Right atrium auricular region (tissue), 2 donors: ENCODE results near the gene MALSU1. TPM values are rescaled to one million over a fixed set of nuclear protein-coding genes. Genes with fewer than 3 reads are reported as not detected.
A peak's percentile ranks its signal among the peaks of the same experiment; 100 is the strongest.

Source experiments
- DNase-seq: peaks from one replicate; pipeline ENCODE4 v3.0.0-alpha.2; 2019; ENCODE audit warnings: low spot score
- H3K27ac ChIP-seq, 2 donors: fragments of 200-600 bp; sonication (generic); 1 replicate in 1 of 2; 2 replicates in 1 of 2; pipeline ENCODE4 v1.5.1; 2016 to 2019
- H3K27me3 ChIP-seq, 2 donors: fragments of 200-600 bp; sonication (generic); one replicate each; pipeline versions ENCODE4 v1.5.1 to v1.6.0; 2017 to 2019
- H3K36me3 ChIP-seq: fragments of 200-600 bp; sonication (generic); one replicate; pipeline ENCODE4 v1.5.1; 2016
- H3K4me1 ChIP-seq, 2 donors: fragments of 200-600 bp; sonication (generic); one replicate each; pipeline versions ENCODE4 v1.5.1 to v1.6.0; 2017 to 2019
- H3K4me3 ChIP-seq, 2 donors: fragments of 200-600 bp; sonication (generic); 1 replicate in 1 of 2; 2 replicates in 1 of 2; pipeline ENCODE4 v1.5.1; 2017 to 2019; ENCODE audit warnings: mild to moderate bottlenecking in 1 of 2, moderate library complexity in 1 of 2
- H3K9me3 ChIP-seq, 2 donors: fragments of 200-600 bp; sonication (generic); one replicate each; pipeline ENCODE4 v1.5.1; 2019
- total RNA-seq, 2 donors: library from RNA; depleted of rRNA; stranded (reverse); fragments of >200 nt; gene quantifications; one replicate each; pipeline ENCODE4 v1.1.0, GENCODE V29; 2016
- TF ChIP-seq, protein P1 (sequence below), 2 donors: fragments of 200-600 bp; sonication (generic); IDR thresholded peaks; one replicate each; pipeline ENCODE4 v1.5.1; 2019; ENCODE audit warnings: antibody characterized with exemption in 2 of 2

Gene MALSU1
- 10 to 100 TPM; 82.5 to 96.5 TPM for total RNA-seq

DNA sequence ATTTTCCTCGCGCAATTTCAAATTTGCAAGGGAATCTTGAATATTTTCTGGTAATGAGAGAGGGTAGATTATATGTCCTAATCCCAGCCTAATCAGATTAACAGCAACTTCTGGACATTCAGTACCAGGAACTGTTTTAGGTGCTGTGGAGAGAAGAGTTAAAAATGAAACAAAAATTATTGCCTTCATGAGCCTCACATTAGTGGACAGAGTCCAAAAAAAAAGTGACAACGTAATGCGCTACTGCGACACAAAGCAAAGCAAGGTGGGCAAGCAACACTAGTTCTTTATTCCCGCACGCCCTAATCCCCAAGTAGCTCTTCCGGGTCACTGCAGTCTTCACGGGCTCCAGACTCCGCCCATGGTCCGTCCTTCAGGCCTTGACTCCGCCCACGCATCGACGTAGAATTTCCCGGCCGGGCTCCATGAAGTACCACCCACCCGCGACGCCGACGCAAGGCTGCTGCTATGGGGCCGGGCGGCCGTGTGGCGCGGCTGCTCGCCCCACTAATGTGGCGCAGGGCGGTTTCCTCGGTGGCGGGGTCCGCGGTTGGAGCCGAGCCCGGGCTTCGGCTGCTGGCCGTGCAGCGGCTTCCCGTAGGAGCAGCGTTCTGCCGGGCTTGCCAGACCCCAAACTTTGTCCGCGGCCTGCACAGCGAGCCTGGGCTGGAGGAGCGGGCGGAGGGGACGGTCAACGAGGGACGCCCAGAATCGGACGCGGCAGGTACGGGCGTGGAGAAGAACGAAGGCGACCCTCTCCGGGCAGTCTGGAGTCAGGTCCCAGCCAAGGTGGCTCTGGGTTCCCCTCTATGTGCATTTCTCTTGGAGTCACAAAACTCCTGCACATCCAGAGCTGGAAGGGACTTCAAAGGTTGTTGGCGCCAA is at the start of gene MALSU1:
Gene MALSU1, plus strand, starts transcription at position 455 of the 885 bp plus-strand sequence. Its CDS starts 14 bp downstream, at position 469.
- Histone ChIP-seq H3K9me3 (no peaks in the 10 kb centered on the region), H3K4me1 (peaks cover 0 to 44% of the 10 kb centered on the region in 2 donors), H3K4me3 (peak within 1 kb of the TSS; percentile 68 to 71), H3K36me3 (peaks cover 8% of the 10 kb centered on the region), H3K27ac (peak within 1 kb of the TSS; percentile 71 to 80), H3K27me3 (no peaks in the 10 kb centered on the region)
- TF ChIP-seq, protein P1, sequence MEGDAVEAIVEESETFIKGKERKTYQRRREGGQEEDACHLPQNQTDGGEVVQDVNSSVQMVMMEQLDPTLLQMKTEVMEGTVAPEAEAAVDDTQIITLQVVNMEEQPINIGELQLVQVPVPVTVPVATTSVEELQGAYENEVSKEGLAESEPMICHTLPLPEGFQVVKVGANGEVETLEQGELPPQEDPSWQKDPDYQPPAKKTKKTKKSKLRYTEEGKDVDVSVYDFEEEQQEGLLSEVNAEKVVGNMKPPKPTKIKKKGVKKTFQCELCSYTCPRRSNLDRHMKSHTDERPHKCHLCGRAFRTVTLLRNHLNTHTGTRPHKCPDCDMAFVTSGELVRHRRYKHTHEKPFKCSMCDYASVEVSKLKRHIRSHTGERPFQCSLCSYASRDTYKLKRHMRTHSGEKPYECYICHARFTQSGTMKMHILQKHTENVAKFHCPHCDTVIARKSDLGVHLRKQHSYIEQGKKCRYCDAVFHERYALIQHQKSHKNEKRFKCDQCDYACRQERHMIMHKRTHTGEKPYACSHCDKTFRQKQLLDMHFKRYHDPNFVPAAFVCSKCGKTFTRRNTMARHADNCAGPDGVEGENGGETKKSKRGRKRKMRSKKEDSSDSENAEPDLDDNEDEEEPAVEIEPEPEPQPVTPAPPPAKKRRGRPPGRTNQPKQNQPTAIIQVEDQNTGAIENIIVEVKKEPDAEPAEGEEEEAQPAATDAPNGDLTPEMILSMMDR (IDR thresholded peaks at IDR 0.05) = no peak
- DNase-seq = peak; percentile 96

DNA sequence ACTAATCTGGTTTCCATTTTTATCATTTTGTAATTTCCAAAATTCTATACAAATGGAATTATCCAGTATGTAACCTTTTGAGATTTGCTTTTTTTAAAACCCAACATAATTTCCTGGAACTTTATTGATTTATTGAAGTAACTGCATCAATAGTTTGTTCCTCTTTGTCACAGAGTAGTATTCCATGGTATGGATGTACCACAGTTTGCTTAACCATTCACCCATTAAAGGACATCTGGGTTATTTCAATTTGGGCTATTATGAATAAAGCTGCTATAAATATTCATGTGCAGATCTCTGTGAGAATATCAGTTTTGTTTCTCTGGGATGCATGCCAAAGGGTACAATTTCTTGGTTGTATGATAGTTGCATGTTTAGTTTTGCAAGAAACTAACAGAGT is 49.7 kb upstream of the MALSU1 start:
- no peaks in the 10 kb centered on the region for H3K27me3 ChIP-seq
- TF ChIP-seq, protein P1 (IDR thresholded peaks at IDR 0.05) = no peak
- no peaks in the 10 kb centered on the region for H3K36me3 ChIP-seq
- H3K9me3 ChIP-seq = no peaks in the 10 kb centered on the region
- DNase-seq = no peak
- H3K4me3 ChIP-seq = no peak overlapping the region
- H3K4me1 ChIP-seq = peaks cover 0 to 24% of the 10 kb centered on the region in 2 donors
- no peak overlapping the region for H3K27ac ChIP-seq

DNA sequence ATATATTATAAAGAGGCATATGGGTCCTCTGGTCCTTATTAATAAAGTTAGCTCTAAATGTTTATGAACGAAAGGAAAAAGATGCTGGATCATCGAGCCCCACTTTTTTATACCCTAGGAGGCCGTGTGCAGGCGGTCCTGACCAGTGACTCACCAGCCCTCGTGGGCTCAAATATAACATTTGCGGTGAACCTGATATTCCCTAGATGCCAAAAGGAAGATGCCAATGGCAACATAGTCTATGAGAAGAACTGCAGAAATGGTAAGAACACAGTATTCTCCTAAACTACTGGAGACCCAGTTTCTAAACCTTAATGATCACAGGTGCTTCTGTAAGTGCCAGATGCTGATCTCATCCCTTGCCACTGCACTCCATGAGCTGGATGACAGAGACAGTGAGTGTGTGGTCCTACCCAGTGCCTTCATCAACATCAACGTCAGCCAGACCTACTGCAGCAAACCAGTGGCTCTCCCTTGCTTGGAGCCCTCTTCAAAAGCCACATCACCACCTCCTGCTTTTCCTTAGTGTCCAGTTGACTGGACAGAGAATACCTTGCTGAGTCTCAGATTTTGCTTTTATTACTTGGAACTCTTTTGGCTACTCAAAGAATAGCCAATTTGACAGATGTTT is 45.0 kb upstream of the MALSU1 start:
- Histone ChIP-seq H3K36me3 (peaks cover 6% of the 10 kb centered on the region), H3K9me3 (no peaks in the 10 kb centered on the region), H3K4me3 (no peak overlapping the region), H3K27ac (no peak overlapping the region), H3K27me3 (no peaks in the 10 kb centered on the region), H3K4me1 (peaks cover 0 to 2% of the 10 kb centered on the region in 2 donors)
- no peak for DNase-seq
- TF ChIP-seq, protein P1 (IDR thresholded peaks at IDR 0.05) = no peak

DNA sequence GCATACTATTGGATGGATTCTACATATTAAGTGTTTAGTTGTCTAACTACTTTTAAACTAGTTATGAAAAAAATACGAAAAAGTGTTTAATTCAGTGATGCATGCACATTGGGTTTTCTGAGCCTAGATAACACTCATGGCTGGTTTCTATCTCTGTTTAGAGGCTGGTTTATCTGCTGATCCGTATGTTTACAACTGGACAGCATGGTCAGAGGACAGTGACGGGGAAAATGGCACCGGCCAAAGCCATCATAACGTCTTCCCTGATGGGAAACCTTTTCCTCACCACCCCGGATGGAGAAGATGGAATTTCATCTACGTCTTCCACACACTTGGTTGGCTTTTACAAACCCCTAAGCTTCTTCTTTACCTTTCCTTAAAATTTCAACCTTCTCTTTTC is 42.4 kb upstream of the MALSU1 start:
- TF ChIP-seq, protein P1 (IDR thresholded peaks at IDR 0.05) = no peak
- Histone ChIP-seq H3K9me3 (no peaks in the 10 kb centered on the region), H3K4me3 (no peak overlapping the region), H3K36me3 (peaks cover 6% of the 10 kb centered on the region), H3K27ac (no peak overlapping the region), H3K27me3 (no peaks in the 10 kb centered on the region), H3K4me1 (no peaks in the 10 kb centered on the region)
- no peak for DNase-seq

DNA sequence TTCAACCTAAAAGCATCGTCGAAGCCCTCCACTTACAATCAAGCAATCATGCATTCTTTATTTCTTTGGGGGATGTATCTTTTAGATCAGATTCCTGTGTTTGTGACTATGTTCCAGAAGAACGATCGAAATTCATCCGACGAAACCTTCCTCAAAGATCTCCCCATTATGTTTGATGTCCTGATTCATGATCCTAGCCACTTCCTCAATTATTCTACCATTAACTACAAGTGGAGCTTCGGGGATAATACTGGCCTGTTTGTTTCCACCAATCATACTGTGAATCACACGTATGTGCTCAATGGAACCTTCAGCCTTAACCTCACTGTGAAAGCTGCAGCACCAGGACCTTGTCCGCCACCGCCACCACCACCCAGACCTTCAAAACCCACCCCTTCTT is 38.8 kb upstream of the MALSU1 start:
- Histone ChIP-seq H3K36me3 (peaks cover 2% of the 10 kb centered on the region), H3K27ac (no peak overlapping the region), H3K4me3 (no peak overlapping the region), H3K27me3 (no peaks in the 10 kb centered on the region), H3K9me3 (no peaks in the 10 kb centered on the region), H3K4me1 (no peaks in the 10 kb centered on the region)
- TF ChIP-seq, protein P1 (IDR thresholded peaks at IDR 0.05) = no peak
- no peak for DNase-seq
